Iris pigment epithelial cell (primary cell): ENCODE measurements around the gene B4GALT6.

Experiments used
- DNase-seq: peaks from one replicate; pipeline ENCODE4 v3.0.0-alpha.2; 2011; ENCODE audit warnings: low read depth

The B4GALT6 gene

GRCh38 chr18:31631526-31631925 lies 52.9 kb downstream of the B4GALT6 start:
- DNase-seq, result no peak

- no peak for DNase-seq
These were observed 53.8 kb downstream of the B4GALT6 start for GRCh38 chr18:31630549-31630948.

- DNase-seq, result no peak
These were observed 58.0 kb downstream of the B4GALT6 start for GRCh38 chr18:31626409-31626808.

GRCh38 chr18:31624892-31625640 lies 59.3 kb downstream of the B4GALT6 start:
- DNase-seq, result no peak

- no peak for DNase-seq
These were observed 65.1 kb downstream of the B4GALT6 start for GRCh38 chr18:31619291-31619690.

GRCh38 chr18:31618801-31619200 lies 65.6 kb downstream of the B4GALT6 start:
- DNase-seq, result no peak

- no peak for DNase-seq
These were observed 67.2 kb downstream of the B4GALT6 start for GRCh38 chr18:31617031-31617717.

GRCh38 chr18:31616586-31616985 lies 67.8 kb downstream of the B4GALT6 start:
- no peak for DNase-seq

GRCh38 chr18:31614044-31614443 lies 70.3 kb downstream of the B4GALT6 start:
- no peak for DNase-seq

- no peak for DNase-seq
These were observed 72.3 kb downstream of the B4GALT6 start for GRCh38 chr18:31612124-31612523.

GRCh38 chr18:31611511-31611910 lies 72.9 kb downstream of the B4GALT6 start:
- no peak for DNase-seq

- peak; percentile 9 for DNase-seq
These were observed 73.8 kb downstream of the B4GALT6 start for GRCh38 chr18:31610286-31611205.

GRCh38 chr18:31609886-31610285 lies 74.5 kb downstream of the B4GALT6 start:
- no peak for DNase-seq

GRCh38 chr18:31607384-31607783 lies 77.0 kb downstream of the B4GALT6 start:
- DNase-seq, result no peak

GRCh38 chr18:31606265-31606664 lies 78.1 kb downstream of the B4GALT6 start:
- DNase-seq, result no peak

- DNase-seq, result peak; percentile 49
These were observed 81.1 kb downstream of the B4GALT6 start for GRCh38 chr18:31603315-31603714.

- peak; percentile 4 for DNase-seq
These were observed 86.2 kb downstream of the B4GALT6 start for GRCh38 chr18:31598021-31598805.

- peak; percentile 13 for DNase-seq
These were observed 88.1 kb downstream of the B4GALT6 start for GRCh38 chr18:31596081-31596872.

- DNase-seq, result no peak
These were observed 89.1 kb downstream of the B4GALT6 start for GRCh38 chr18:31595121-31595771.

- no peak for DNase-seq
These were observed 91.7 kb downstream of the B4GALT6 start for GRCh38 chr18:31592506-31593157.
